PC-9 (cell line): ENCODE measurements around the gene RCSD1. TPM values are rescaled to one million over a fixed set of nuclear protein-coding genes. Genes with fewer than 3 reads are reported as not detected.

Source experiments
- BruUV-seq: library from RNA; stranded (reverse); fragments of 400-500 nt; replicated peaks from 2 replicates; lab custom pipeline; 2021; lab: Mats Ljungman, UMichigan
- CTCF ChIA-PET: fragments of 300-600 bp; sonication (Branson Sonifier 250); formaldehyde crosslinking; loops from one replicate; lab custom pipeline; 2022; ENCODE audit warnings: antibody characterized with exemption; lab: Charles Lee
- POLR2A ChIA-PET: fragments of 300-600 bp; sonication (Branson Sonifier 250); formaldehyde crosslinking; loops from one replicate; lab custom pipeline; 2022; ENCODE audit warnings: antibody characterized with exemption; ENCODE audit not compliant: unreplicated experiment; lab: Charles Lee
- DNase-seq, 2 experiments: peaks; one replicate each; pipeline versions ENCODE4 v3.0.0 to v3.0.0-alpha.2; 2015 to 2022; ENCODE audit warnings: mixed read lengths in 1 of 2
- H2AFZ ChIP-seq: fragments of 200-600 bp; sonication (generic); 2 replicates; pipeline ENCODE4 v1.8.1; 2017; ENCODE audit warnings: antibody characterized with exemption
- H3F3A ChIP-seq: fragments of 200-600 bp; sonication (generic); 2 replicates; pipeline ENCODE4 v1.8.1; 2017; ENCODE audit warnings: antibody characterized with exemption, mild to moderate bottlenecking, low read depth; ENCODE audit not compliant: insufficient read depth
- H3K27ac ChIP-seq: fragments of 200-600 bp; sonication (generic); 2 replicates; pipeline ENCODE4 v1.6.1; 2016; ENCODE audit warnings: mixed run types
- H3K27me3 ChIP-seq: fragments of 200-600 bp; sonication (generic); 2 replicates; pipeline ENCODE4 v1.6.1; 2016; ENCODE audit warnings: low read depth, mixed run types; ENCODE audit not compliant: insufficient read depth
- H3K36me3 ChIP-seq: fragments of 200-600 bp; sonication (generic); 2 replicates; pipeline ENCODE4 v1.6.1; 2016; ENCODE audit warnings: low read depth, mixed run types
- H3K4me1 ChIP-seq: fragments of 200-600 bp; sonication (generic); replicated peaks from 2 replicates; pipeline ENCODE4 v1.6.1; 2016; ENCODE audit warnings: mixed run types; ENCODE audit not compliant: insufficient read depth
- H3K4me2 ChIP-seq: fragments of 200-600 bp; sonication (generic); 2 replicates; pipeline ENCODE4 v1.6.1; 2017; ENCODE audit warnings: mixed run types
- H3K4me3 ChIP-seq: fragments of 200-600 bp; sonication (generic); 2 replicates; pipeline ENCODE4 v1.6.1; 2016; ENCODE audit warnings: mixed run types
- H3K79me2 ChIP-seq: fragments of 200-600 bp; sonication (generic); 2 replicates; pipeline ENCODE4 v1.6.1; 2017; ENCODE audit warnings: low read depth, mixed run types
- H3K9me2 ChIP-seq: fragments of 200-600 bp; sonication (generic); 2 replicates; pipeline ENCODE4 v1.8.1; 2017; ENCODE audit warnings: mild to moderate bottlenecking; ENCODE audit not compliant: insufficient read depth
- H3K9me3 ChIP-seq: fragments of 200-600 bp; sonication (generic); 2 replicates; pipeline ENCODE4 v1.8.1; 2016; ENCODE audit warnings: low read depth; ENCODE audit not compliant: insufficient read depth
- H4K20me1 ChIP-seq: fragments of 200-600 bp; sonication (generic); 2 replicates; pipeline ENCODE4 v1.8.1; 2017; ENCODE audit not compliant: insufficient read depth
- CTCF ChIP-seq: fragments of 200-600 bp; sonication (generic); conservative IDR thresholded peaks from 2 replicates; pipeline ENCODE4 v1.6.1; 2017; ENCODE audit warnings: mixed run types, antibody characterized with exemption, mild to moderate bottlenecking, moderate library complexity
- EZH2 ChIP-seq: fragments of 200-600 bp; sonication (generic); IDR thresholded peaks from 2 replicates; pipeline ENCODE4 v1.8.0; 2017; ENCODE audit warnings: antibody characterized with exemption, low read depth
- intact Hi-C: fragments of 100-400 bp; cut with micrococcal nuclease; formaldehyde crosslinking; loops from one replicate; pipeline ENCODE4 v1.10.0; 2022; ENCODE audit not compliant: unreplicated experiment
- total RNA-seq: library from RNA; stranded (reverse); gene quantifications from 2 replicates; pipeline ENCODE4 v1.2.3, GENCODE V29; 2021

The RCSD1 gene
- total RNA-seq, 1 experiment from 2014 or later, result not detected

- DNase-seq, result no peak
- ChIA-PET POLR2A (no interaction called here), CTCF (no interaction called here)
- Histone ChIP-seq H3K9me2 (no peaks in the 10 kb centered on the region; the same call in 1 of the 2 replicates), H3K27me3 (peaks cover 39% of the 10 kb centered on the region; the same call in 1 of the 2 replicates), H3K9me3 (no peaks in the 10 kb centered on the region; the same call in 1 of the 2 replicates), H3K36me3 (no peaks in the 10 kb centered on the region), H3K79me2 (no peaks in the 10 kb centered on the region), H3K4me1 (no peaks in the 10 kb centered on the region), H4K20me1 (no peaks in the 10 kb centered on the region; the same call in 1 of the 2 replicates), H2AFZ (no peak overlapping the region), H3F3A (no peaks in the 10 kb centered on the region), H3K4me3 (no peak overlapping the region), H3K27ac (no peak overlapping the region), H3K4me2 (no peak overlapping the region)
- BruUV-seq, result no TSS peak
- intact Hi-C loops, result no loop called here
- TF ChIP-seq CTCF, result no peak
- TF ChIP-seq EZH2, result no peak
Measured at GRCh38 chr1:167614851-167615250, 15.2 kb upstream of the RCSD1 start.

- DNase-seq, result no peak
- ChIA-PET POLR2A (no interaction called here), CTCF (no interaction called here)
- H2AFZ ChIP-seq, result no peak overlapping the region
- H3K9me3 ChIP-seq, result no peaks in the 10 kb centered on the region; the same call in 1 of the 2 replicates
- intact Hi-C loops, result no loop called here
- peaks cover 28% of the 10 kb centered on the region; the same call in 1 of the 2 replicates for H3K27me3 ChIP-seq
- H3K27ac ChIP-seq, result no peak overlapping the region
- H3K36me3 ChIP-seq, result no peaks in the 10 kb centered on the region
- H3K4me1 ChIP-seq, result no peaks in the 10 kb centered on the region
- no TSS peak for BruUV-seq
- H3K4me3 ChIP-seq, result no peak overlapping the region
- no peaks in the 10 kb centered on the region for H3K9me2 ChIP-seq
- H4K20me1 ChIP-seq, result no peaks in the 10 kb centered on the region; the same call in 1 of the 2 replicates
- TF ChIP-seq CTCF (no peak), EZH2 (no peak)
- no peaks in the 10 kb centered on the region for H3F3A ChIP-seq
- no peak overlapping the region for H3K4me2 ChIP-seq
- no peaks in the 10 kb centered on the region for H3K79me2 ChIP-seq
Measured at GRCh38 chr1:167616521-167616920, 13.5 kb upstream of the RCSD1 start.

GRCh38 chr1:167617153-167618147 is 12.6 kb upstream of the RCSD1 start:
- H3K27ac ChIP-seq, result no peak overlapping the region
- no peaks in the 10 kb centered on the region for H3F3A ChIP-seq
- H2AFZ ChIP-seq, result no peak overlapping the region
- POLR2A ChIA-PET, result interaction anchor here (0.6 kb wide), 1 partner anchor 397 kb away, joined by 5 read pairs; no protein-coding TSS in a partner anchor
- no peak overlapping the region for H3K4me3 ChIP-seq
- H3K9me2 ChIP-seq, result no peaks in the 10 kb centered on the region
- H4K20me1 ChIP-seq, result no peaks in the 10 kb centered on the region
- BruUV-seq, result no TSS peak
- no peak overlapping the region for H3K4me2 ChIP-seq
- intact Hi-C loops, result no loop called here
- H3K4me1 ChIP-seq, result no peaks in the 10 kb centered on the region
- H3K79me2 ChIP-seq, result no peaks in the 10 kb centered on the region
- TF ChIP-seq CTCF (no peak), EZH2 (no peak)
- DNase-seq, result no peak
- H3K27me3 ChIP-seq, result peaks cover 31% of the 10 kb centered on the region; the same call in 1 of the 2 replicates
- no peaks in the 10 kb centered on the region for H3K36me3 ChIP-seq
- CTCF ChIA-PET, result no interaction called here
- no peaks in the 10 kb centered on the region; the same call in 1 of the 2 replicates for H3K9me3 ChIP-seq
